ENCODE data around the gene SLC25A5. TPM values are rescaled to one million over a fixed set of nuclear protein-coding genes. Genes with fewer than 3 reads are reported as not detected.

SLC25A5 gene
- total and polyA plus RNA-seq, 10 of the 15 experiments (the other 5 are each of a cell fraction or from before 2014, with no cell fraction given), result 361 to 3,863 (median 618) TPM

- TF ChIP-seq, protein P1, sequence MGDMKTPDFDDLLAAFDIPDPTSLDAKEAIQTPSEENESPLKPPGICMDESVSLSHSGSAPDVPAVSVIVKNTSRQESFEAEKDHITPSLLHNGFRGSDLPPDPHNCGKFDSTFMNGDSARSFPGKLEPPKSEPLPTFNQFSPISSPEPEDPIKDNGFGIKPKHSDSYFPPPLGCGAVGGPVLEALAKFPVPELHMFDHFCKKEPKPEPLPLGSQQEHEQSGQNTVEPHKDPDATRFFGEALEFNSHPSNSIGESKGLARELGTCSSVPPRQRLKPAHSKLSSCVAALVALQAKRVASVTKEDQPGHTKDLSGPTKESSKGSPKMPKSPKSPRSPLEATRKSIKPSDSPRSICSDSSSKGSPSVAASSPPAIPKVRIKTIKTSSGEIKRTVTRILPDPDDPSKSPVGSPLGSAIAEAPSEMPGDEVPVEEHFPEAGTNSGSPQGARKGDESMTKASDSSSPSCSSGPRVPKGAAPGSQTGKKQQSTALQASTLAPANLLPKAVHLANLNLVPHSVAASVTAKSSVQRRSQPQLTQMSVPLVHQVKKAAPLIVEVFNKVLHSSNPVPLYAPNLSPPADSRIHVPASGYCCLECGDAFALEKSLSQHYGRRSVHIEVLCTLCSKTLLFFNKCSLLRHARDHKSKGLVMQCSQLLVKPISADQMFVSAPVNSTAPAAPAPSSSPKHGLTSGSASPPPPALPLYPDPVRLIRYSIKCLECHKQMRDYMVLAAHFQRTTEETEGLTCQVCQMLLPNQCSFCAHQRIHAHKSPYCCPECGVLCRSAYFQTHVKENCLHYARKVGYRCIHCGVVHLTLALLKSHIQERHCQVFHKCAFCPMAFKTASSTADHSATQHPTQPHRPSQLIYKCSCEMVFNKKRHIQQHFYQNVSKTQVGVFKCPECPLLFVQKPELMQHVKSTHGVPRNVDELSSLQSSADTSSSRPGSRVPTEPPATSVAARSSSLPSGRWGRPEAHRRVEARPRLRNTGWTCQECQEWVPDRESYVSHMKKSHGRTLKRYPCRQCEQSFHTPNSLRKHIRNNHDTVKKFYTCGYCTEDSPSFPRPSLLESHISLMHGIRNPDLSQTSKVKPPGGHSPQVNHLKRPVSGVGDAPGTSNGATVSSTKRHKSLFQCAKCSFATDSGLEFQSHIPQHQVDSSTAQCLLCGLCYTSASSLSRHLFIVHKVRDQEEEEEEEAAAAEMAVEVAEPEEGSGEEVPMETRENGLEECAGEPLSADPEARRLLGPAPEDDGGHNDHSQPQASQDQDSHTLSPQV (IDR thresholded peaks at IDR 0.05), result no peak
- TF ChIP-seq NR2C2 (IDR thresholded peaks at IDR 0.05; ENCODE audit: borderline replicate concordance, control insufficient read depth, insufficient read length, low read depth) (no peak), ZNF384 (IDR thresholded peaks at IDR 0.05; ENCODE audit: borderline replicate concordance, low read depth, low read length) (no peak), ZBTB33 (IDR thresholded peaks at IDR 0.05) (no peak)
Measured at GRCh38 chrX:119478504-119478903, 10.3 kb downstream of the SLC25A5 start (continued).

DNA sequence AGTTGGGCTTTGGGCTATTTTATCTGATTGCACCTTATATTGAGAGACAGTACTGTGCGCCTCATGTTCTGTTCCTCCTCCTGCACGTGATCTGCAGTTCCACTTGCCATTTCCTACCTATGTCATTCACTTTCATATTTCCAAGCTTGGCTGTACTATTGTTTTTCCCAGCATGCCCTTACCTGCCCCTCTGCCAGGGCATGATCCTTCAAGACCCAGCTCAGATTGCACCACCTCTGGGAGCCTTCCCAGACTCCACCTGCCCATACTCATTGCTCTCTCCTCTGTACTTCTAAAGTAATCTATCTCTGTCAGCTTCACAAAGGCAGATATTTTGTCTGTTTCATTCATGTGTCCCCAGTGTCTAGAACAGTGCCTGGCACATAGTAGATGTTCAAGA, 11.6 kb downstream of the SLC25A5 start:
- ChIA-PET CTCF (interaction anchor here (1.1 to 1.5 kb wide), 2 partner anchors 15 to 32 kb away, joined by 4 read pairs; no protein-coding TSS in a partner anchor), POLR2A (no interaction called here), RAD21 (ENCODE audit: unreplicated experiment) (interaction anchor here (0.7 kb wide), 1 partner anchor 889 kb away, joined by 3 read pairs; no protein-coding TSS in a partner anchor), SMC1A (ENCODE audit: uncharacterized antibody, unreplicated experiment) (interaction anchor here (1.4 kb wide), 1 partner anchor 17 kb away, joined by 3 read pairs; no protein-coding TSS in a partner anchor)
- DNase-seq (ENCODE audit: low read depth, low spot score) (no peak), FAIRE-seq (no peak), ATAC-seq (no peak)
- H2AFZ ChIP-seq (ENCODE audit: control insufficient read depth, low read depth, low read length), result no peak overlapping the region
- no peaks in the 10 kb centered on the region for H3K9me3 ChIP-seq (replicated peaks; ENCODE audit: control insufficient read depth, insufficient read depth, low read length)
- TF ChIP-seq ZSCAN29 (IDR thresholded peaks at IDR 0.05), result no peak
- TF ChIP-seq WRNIP1 (IDR thresholded peaks at IDR 0.05; ENCODE audit: borderline replicate concordance, low read depth, low read length), result no peak
- no peak for TF ChIP-seq HCFC1 (IDR thresholded peaks at IDR 0.05; ENCODE audit: low read length)
- TF ChIP-seq PML (IDR thresholded peaks at IDR 0.05; ENCODE audit: low read length), result no peak
- no peak for TF ChIP-seq ATF3 (IDR thresholded peaks at IDR 0.05; ENCODE audit: borderline replicate concordance, extremely low read depth, low read depth, low read length)
- TF ChIP-seq NBN (IDR thresholded peaks at IDR 0.05), result no peak
- no peak for TF ChIP-seq MYB (IDR thresholded peaks at IDR 0.05; ENCODE audit: borderline replicate concordance, low read depth, low read length)
- H3K27me3 ChIP-seq (replicated peaks in 1 of 2; ENCODE audit: control insufficient read depth in 2 of 2, insufficient read depth in 2 of 2, low read length in 1 of 2), result no peaks in the 10 kb centered on the region
- no peaks in the 10 kb centered on the region; the same call in 1 of the 2 replicates for H3K4me1 ChIP-seq (ENCODE audit: control insufficient read depth, insufficient read depth, low read length)
- H3K36me3 ChIP-seq (ENCODE audit: control insufficient read depth in 2 of 2, insufficient read depth in 2 of 2, low read length in 1 of 2), result no peaks in the 10 kb centered on the region
- no peak overlapping the region for H3K9ac ChIP-seq (ENCODE audit: control insufficient read depth, insufficient read depth, low read length)
- in situ Hi-C loops (cut with MboI) (no loop called here), intact Hi-C loops (cut with micrococcal nuclease; ENCODE audit: unreplicated experiment) (loop anchor here (10.0 kb wide), 1 partner anchor 405 kb away; no protein-coding TSS in a partner anchor)
- no peaks in the 10 kb centered on the region for H3K79me2 ChIP-seq (ENCODE audit: control insufficient read depth, insufficient read depth, low read length)
- 86% methylated on average over 2 of the region's 2 CpGs for WGBS (ENCODE audit: insufficient coverage, insufficient replicate concordance, low lambda C conversion rate, missing lambda C conversion rate)
- H3K4me3 ChIP-seq, result no peak overlapping the region
- no peak overlapping the region for H3K4me2 ChIP-seq (ENCODE audit: control insufficient read depth, insufficient read depth)
- no peak overlapping the region for H3K27ac ChIP-seq (ENCODE audit: control insufficient read depth, insufficient read depth)
- no TSS peak for BruUV-seq (replicated peaks)
- no peaks in the 10 kb centered on the region for H4K20me1 ChIP-seq (ENCODE audit: control insufficient read depth, insufficient read depth)
